Thoracic aorta (tissue), 2 donors: ENCODE measurements around the gene ZNF223. TPM values are rescaled to one million over a fixed set of nuclear protein-coding genes. Genes with fewer than 3 reads are reported as not detected.

ENCODE experiments used
- ATAC-seq: fragments of 150-250 bp; one replicate; pipeline ENCODE4 v1.8.0; 2017; ENCODE audit warnings: low read depth; ENCODE audit not compliant: insufficient number of reproducible peaks, low FRiP score
- DNase-seq: peaks from one replicate; pipeline ENCODE4 v3.0.0-alpha.2; 2020; ENCODE audit warnings: low spot score
- H3K27ac ChIP-seq, 2 donors: fragments of 200-600 bp; sonication (generic); 1 replicate in 1 of 2; 2 replicates in 1 of 2; pipeline ENCODE4 v1.5.1; 2016; ENCODE audit warnings: mild to moderate bottlenecking in 2 of 2, moderate library complexity in 2 of 2
- H3K27me3 ChIP-seq: fragments of 200-600 bp; sonication (generic); replicated peaks from 2 replicates; pipeline ENCODE4 v1.6.0; 2016; ENCODE audit warnings: mild to moderate bottlenecking; ENCODE audit not compliant: insufficient read depth
- H3K36me3 ChIP-seq: fragments of 200-600 bp; sonication (generic); one replicate; pipeline ENCODE4 v1.5.1; 2016
- H3K4me1 ChIP-seq, 2 donors: fragments of 200-600 bp; sonication (generic); 1 replicate in 1 of 2; 2 replicates in 1 of 2; pipeline versions ENCODE4 v1.5.1 to v1.6.0; 2016; ENCODE audit warnings: low read depth in 2 of 2, mild to moderate bottlenecking in 1 of 2; ENCODE audit not compliant: control insufficient read depth in 1 of 2
- H3K4me3 ChIP-seq: fragments of 200-600 bp; sonication (generic); 2 replicates; pipeline ENCODE4 v1.5.1; 2016; ENCODE audit warnings: mild to moderate bottlenecking
- H3K9me3 ChIP-seq: fragments of 200-600 bp; sonication (generic); 2 replicates; pipeline ENCODE4 v1.5.1; 2016
- total RNA-seq, 2 donors: library from RNA; depleted of rRNA; stranded (reverse); fragments of >200 nt; gene quantifications; one replicate each; pipeline versions ENCODE4 v1.1.0 to v1.2.3, GENCODE V29; 2016
- TF ChIP-seq, protein P1 (sequence below): fragments of 200-600 bp; sonication (generic); IDR thresholded peaks from one replicate; pipeline ENCODE4 v1.5.1; 2019; ENCODE audit warnings: antibody characterized with exemption

The ZNF223 gene
- total RNA-seq, 2 donors from 2014 or later, result 2.0 to 6.6 TPM

DNA sequence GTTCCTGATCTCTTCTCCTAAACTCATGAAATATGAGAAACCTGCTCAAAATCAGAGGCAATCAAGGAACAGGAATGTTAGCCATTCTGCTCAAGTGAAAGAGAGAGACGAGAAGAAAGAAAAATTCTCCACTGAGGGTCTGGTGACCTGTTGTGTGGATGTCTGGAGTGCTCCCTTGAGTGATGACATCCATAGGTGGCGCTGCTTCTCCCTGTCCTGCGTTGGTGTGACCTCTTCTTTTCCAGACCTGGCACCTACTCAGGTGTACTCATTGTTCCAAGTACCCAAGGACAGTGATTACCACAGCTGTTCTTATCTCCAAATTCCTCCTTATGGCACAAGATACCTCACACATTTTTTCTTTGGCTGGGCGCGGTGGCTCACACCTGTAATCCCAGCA lies 4.0 kb downstream of the ZNF223 start:
- ATAC-seq (no peak), DNase-seq (no peak)
- TF ChIP-seq, protein P1, sequence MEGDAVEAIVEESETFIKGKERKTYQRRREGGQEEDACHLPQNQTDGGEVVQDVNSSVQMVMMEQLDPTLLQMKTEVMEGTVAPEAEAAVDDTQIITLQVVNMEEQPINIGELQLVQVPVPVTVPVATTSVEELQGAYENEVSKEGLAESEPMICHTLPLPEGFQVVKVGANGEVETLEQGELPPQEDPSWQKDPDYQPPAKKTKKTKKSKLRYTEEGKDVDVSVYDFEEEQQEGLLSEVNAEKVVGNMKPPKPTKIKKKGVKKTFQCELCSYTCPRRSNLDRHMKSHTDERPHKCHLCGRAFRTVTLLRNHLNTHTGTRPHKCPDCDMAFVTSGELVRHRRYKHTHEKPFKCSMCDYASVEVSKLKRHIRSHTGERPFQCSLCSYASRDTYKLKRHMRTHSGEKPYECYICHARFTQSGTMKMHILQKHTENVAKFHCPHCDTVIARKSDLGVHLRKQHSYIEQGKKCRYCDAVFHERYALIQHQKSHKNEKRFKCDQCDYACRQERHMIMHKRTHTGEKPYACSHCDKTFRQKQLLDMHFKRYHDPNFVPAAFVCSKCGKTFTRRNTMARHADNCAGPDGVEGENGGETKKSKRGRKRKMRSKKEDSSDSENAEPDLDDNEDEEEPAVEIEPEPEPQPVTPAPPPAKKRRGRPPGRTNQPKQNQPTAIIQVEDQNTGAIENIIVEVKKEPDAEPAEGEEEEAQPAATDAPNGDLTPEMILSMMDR, result no peak
- Histone ChIP-seq H3K4me1 (peaks cover 5 to 16% of the 10 kb centered on the region in 2 donors), H3K36me3 (peaks cover 36% of the 10 kb centered on the region), H3K9me3 (no peaks in the 10 kb centered on the region), H3K4me3 (no peak overlapping the region), H3K27me3 (no peaks in the 10 kb centered on the region), H3K27ac (no peak overlapping the region)

- ATAC-seq (no peak), DNase-seq (no peak)
- Histone ChIP-seq H3K4me3 (no peak overlapping the region), H3K27ac (no peak overlapping the region), H3K27me3 (no peaks in the 10 kb centered on the region), H3K36me3 (peaks cover 70% of the 10 kb centered on the region), H3K4me1 (no peaks in the 10 kb centered on the region), H3K9me3 (peaks cover 3% of the 10 kb centered on the region)
- TF ChIP-seq, protein P1, result no peak
Measured at GRCh38 chr19:44059229-44059628, 7.4 kb downstream of the ZNF223 start.

GRCh38 chr19:44061038-44061437 lies 9.2 kb downstream of the ZNF223 start:
- DNase-seq (no peak), ATAC-seq (no peak)
- H3K4me1 ChIP-seq, result no peaks in the 10 kb centered on the region
- H3K27ac ChIP-seq, result no peak overlapping the region
- H3K27me3 ChIP-seq, result no peaks in the 10 kb centered on the region
- H3K9me3 ChIP-seq, result peaks cover 9% of the 10 kb centered on the region
- H3K4me3 ChIP-seq, result no peak overlapping the region
- H3K36me3 ChIP-seq, result peaks cover 72% of the 10 kb centered on the region
- TF ChIP-seq, protein P1, result no peak

DNA sequence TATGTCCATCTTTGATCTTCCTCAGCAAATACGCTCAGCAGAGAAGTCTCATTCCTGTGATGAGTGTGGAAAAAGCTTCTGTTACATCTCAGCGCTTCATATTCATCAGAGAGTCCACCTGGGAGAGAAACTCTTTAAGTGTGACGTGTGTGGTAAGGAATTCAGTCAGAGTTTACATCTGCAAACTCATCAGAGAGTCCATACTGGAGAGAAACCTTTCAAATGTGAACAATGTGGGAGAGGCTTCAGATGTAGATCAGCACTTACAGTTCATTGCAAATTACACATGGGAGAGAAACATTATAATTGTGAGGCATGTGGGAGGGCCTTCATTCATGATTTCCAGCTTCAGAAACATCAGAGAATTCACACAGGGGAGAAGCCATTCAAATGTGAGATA lies 14.5 kb downstream of the ZNF223 start:
- no peak overlapping the region for H3K27ac ChIP-seq
- no peaks in the 10 kb centered on the region for H3K4me1 ChIP-seq
- TF ChIP-seq, protein P1, result no peak
- DNase-seq (no peak), ATAC-seq (no peak)
- H3K36me3 ChIP-seq, result peaks cover 53% of the 10 kb centered on the region
- H3K27me3 ChIP-seq, result no peaks in the 10 kb centered on the region
- H3K4me3 ChIP-seq, result no peak overlapping the region
- H3K9me3 ChIP-seq, result peaks cover 22% of the 10 kb centered on the region

- ATAC-seq, result no peak
- TF ChIP-seq, protein P1, result no peak
- Histone ChIP-seq H3K27me3 (no peaks in the 10 kb centered on the region), H3K36me3 (peaks cover 22% of the 10 kb centered on the region), H3K27ac (no peak overlapping the region), H3K4me3 (no peak overlapping the region), H3K9me3 (peaks cover 19% of the 10 kb centered on the region), H3K4me1 (peaks cover 6 to 10% of the 10 kb centered on the region in 2 donors)
- no peak for DNase-seq
Measured at GRCh38 chr19:44069415-44069814, 17.6 kb downstream of the ZNF223 start.
